ENCODE measurements around the gene DHODH. TPM values are rescaled to one million over a fixed set of nuclear protein-coding genes. Genes with fewer than 3 reads are reported as not detected.

The DHODH gene
- total RNA-seq: 100 to 1,000 TPM in 1 of 2 donors, 10 to 100 TPM in 1; 14.4 to 150 TPM
- polyA plus RNA-seq: 10 to 100 TPM; 62.7 to 96.1 TPM

GRCh38 chr16:72008424-72009216 is at the start of gene DHODH:
Gene DHODH, plus strand, starts transcription at chr16:72008744. Its CDS starts 21 bp downstream, at chr16:72008765.
- Histone ChIP-seq H3K36me3 (ENCODE audit: control insufficient read depth in 4 of 4, insufficient read depth in 3 of 4, low read depth in 1 of 4, low read length in 3 of 4) (no peaks in the 10 kb centered on the region), H3K9ac (ENCODE audit: low read depth in 1 of 2, low read length in 2 of 2) (peak within 1 kb of the TSS in 1 of 2 donors; percentile 50), H3K27ac (ENCODE audit: low read depth in 1 of 2, low read length in 2 of 2) (peak within 1 kb of the TSS; percentile 77 to 82), H3K4me1 (ENCODE audit: control insufficient read depth in 4 of 4, insufficient read depth in 4 of 4, low read length in 3 of 4) (peaks cover 2 to 22% (median 11%) of the 10 kb centered on the region in 4 donors), H3K9me3 (ENCODE audit: control insufficient read depth in 4 of 4, low read length in 3 of 4) (no peaks in the 10 kb centered on the region), H3K4me3 (ENCODE audit: low read depth in 1 of 3, low read length in 3 of 3) (peak within 1 kb of the TSS; percentile 63 to 90 (median 79)), H3K27me3 (ENCODE audit: control insufficient read depth in 4 of 4, insufficient read depth in 4 of 4, low read length in 3 of 4) (no peaks in the 10 kb centered on the region)
- under 1% methylated on average over 57 of the region's 57 CpGs for WGBS
- TF ChIP-seq CTCF (IDR thresholded peaks at IDR 0.05; ENCODE audit: low read depth, low read length, missing input control) (no peak), EGR1 (IDR thresholded peaks at IDR 0.05; ENCODE audit: low read depth in 2 of 2) (peak; percentile 71 to 74), RXRA (IDR thresholded peaks at IDR 0.05) (peak; percentile 41 to 59), HNF4G (IDR thresholded peaks at IDR 0.05) (peak; percentile 35), SP1 (IDR thresholded peaks at IDR 0.05) (peak; percentile 90), REST (IDR thresholded peaks at IDR 0.05) (peak; percentile 72), HNF4A (conservative IDR thresholded peaks at IDR 0.05) (peak in 1 of 2 donors; percentile 29), FOXA2 (IDR thresholded peaks at IDR 0.05) (no peak), JUND (IDR thresholded peaks at IDR 0.05) (peak in 1 of 2 donors; percentile 60), NR2F2 (IDR thresholded peaks at IDR 0.05) (peak; percentile 18), FOXA1 (IDR thresholded peaks at IDR 0.05) (peak; percentile 17), YY1 (IDR thresholded peaks at IDR 0.05) (peak; percentile 96), ZBTB33 (IDR thresholded peaks at IDR 0.05) (no peak), RAD21 (IDR thresholded peaks at IDR 0.05) (peak; percentile 46 to 54), GABPA (IDR thresholded peaks at IDR 0.05 in 1 of 2, conservative IDR thresholded peaks at IDR 0.05 in 1 of 2) (peak; percentile 39 to 88), TAF1 (conservative IDR thresholded peaks at IDR 0.05) (peak; percentile 68)
- TF ChIP-seq, protein P1, sequence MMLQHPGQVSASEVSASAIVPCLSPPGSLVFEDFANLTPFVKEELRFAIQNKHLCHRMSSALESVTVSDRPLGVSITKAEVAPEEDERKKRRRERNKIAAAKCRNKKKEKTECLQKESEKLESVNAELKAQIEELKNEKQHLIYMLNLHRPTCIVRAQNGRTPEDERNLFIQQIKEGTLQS (IDR thresholded peaks at IDR 0.05): no peak
- TF ChIP-seq, protein P2, sequence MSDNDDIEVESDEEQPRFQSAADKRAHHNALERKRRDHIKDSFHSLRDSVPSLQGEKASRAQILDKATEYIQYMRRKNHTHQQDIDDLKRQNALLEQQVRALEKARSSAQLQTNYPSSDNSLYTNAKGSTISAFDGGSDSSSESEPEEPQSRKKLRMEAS (IDR thresholded peaks at IDR 0.05): peak; percentile 86
- DNase-seq (ENCODE audit: low spot score): peak; percentile 96

All from liver (tissue), 9 donors.